GM12865 (cell line): ENCODE measurements around the gene CENPP.

Experiments used
- DNase-seq: peaks from one replicate; pipeline ENCODE4 v3.0.0; 2010; ENCODE audit warnings: low read depth
- H3K4me3 ChIP-seq: 2 replicates; pipeline ENCODE4 v1.5.1; 2011; ENCODE audit warnings: mild to moderate bottlenecking, low read depth, low read length, control low read depth
- CTCF ChIP-seq: IDR thresholded peaks from 2 replicates; pipeline ENCODE4 v1.5.1; 2011; ENCODE audit warnings: low read length, control low read depth, low read depth, inconsistent platforms; ENCODE audit not compliant: insufficient read depth; ENCODE audit errors: missing control alignments

The CENPP gene

GRCh38 chr9:92426501-92427145, 100.9 kb downstream of the CENPP start:
- no peak for DNase-seq
- no peak for TF ChIP-seq CTCF
- H3K4me3 ChIP-seq: no peak overlapping the region

- no peak for TF ChIP-seq CTCF
- no peak for DNase-seq
Measured at GRCh38 chr9:92429836-92430235, 104.1 kb downstream of the CENPP start.

GRCh38 chr9:92432350-92432749, 106.6 kb downstream of the CENPP start:
- no peak overlapping the region for H3K4me3 ChIP-seq
- TF ChIP-seq CTCF: no peak
- DNase-seq: no peak

More at GRCh38 chr9:92429836-92430235, 104.1 kb downstream of the CENPP start:
- no peak overlapping the region for H3K4me3 ChIP-seq

- TF ChIP-seq CTCF: no peak
Measured at GRCh38 chr9:92432972-92433548, 107.3 kb downstream of the CENPP start.

GRCh38 chr9:92435263-92435662, 109.5 kb downstream of the CENPP start:
- no peak for DNase-seq
- H3K4me3 ChIP-seq: no peak overlapping the region
- no peak for TF ChIP-seq CTCF

More at GRCh38 chr9:92432972-92433548, 107.3 kb downstream of the CENPP start:
- no peak overlapping the region for H3K4me3 ChIP-seq
- no peak for DNase-seq

- DNase-seq: no peak
- TF ChIP-seq CTCF: no peak
- no peak overlapping the region for H3K4me3 ChIP-seq
Measured at GRCh38 chr9:92438900-92439526, 113.3 kb downstream of the CENPP start.
